Measurements from ENCODE around the gene BRDT.

The BRDT gene

DNA sequence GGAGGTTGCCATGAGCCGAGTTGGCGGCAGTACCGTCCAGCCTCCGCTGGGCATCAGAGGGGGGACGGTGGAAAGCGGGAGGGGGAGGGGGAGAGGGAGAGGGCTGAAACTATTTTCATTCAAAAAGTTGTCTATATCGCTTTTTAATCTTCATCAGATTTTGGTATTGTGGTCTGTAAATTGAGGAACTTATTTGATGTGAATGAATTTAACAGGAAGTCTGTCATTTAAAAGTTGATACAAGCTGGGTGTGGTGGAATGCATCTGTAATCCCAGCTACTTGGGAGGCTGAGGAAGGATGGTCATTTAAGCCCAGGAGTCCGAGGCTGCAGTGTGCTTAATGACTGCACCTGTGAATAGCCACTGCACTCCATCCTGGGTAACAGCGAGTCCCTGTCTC, 77.6 kb downstream of the BRDT start:
- CTCF ChIA-PET, result no interaction called here
- POLR2A ChIA-PET, result no interaction called here
- no peak for DNase-seq (ENCODE audit: extremely low spot score)
- TF ChIP-seq SP1 (IDR thresholded peaks at IDR 0.05) (no peak), FOXA1 (IDR thresholded peaks at IDR 0.05) (no peak), ZNF384 (IDR thresholded peaks at IDR 0.05) (no peak), ARNT (IDR thresholded peaks at IDR 0.05) (no peak), CTBP1 (IDR thresholded peaks at IDR 0.05; ENCODE audit: borderline replicate concordance) (no peak), FOXK2 (IDR thresholded peaks at IDR 0.05) (no peak), TARDBP (IDR thresholded peaks at IDR 0.05) (no peak), ELF4 (IDR thresholded peaks at IDR 0.05) (no peak), L3MBTL2 (conservative IDR thresholded peaks at IDR 0.05) (no peak), LEF1 (IDR thresholded peaks at IDR 0.05; ENCODE audit: borderline replicate concordance) (no peak)
- TF ChIP-seq, protein P1, sequence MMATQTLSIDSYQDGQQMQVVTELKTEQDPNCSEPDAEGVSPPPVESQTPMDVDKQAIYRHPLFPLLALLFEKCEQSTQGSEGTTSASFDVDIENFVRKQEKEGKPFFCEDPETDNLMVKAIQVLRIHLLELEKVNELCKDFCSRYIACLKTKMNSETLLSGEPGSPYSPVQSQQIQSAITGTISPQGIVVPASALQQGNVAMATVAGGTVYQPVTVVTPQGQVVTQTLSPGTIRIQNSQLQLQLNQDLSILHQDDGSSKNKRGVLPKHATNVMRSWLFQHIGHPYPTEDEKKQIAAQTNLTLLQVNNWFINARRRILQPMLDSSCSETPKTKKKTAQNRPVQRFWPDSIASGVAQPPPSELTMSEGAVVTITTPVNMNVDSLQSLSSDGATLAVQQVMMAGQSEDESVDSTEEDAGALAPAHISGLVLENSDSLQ (IDR thresholded peaks at IDR 0.05), result no peak

- DNase-seq (ENCODE audit: extremely low spot score), result no peak
- CTCF ChIA-PET, result no interaction called here
- POLR2A ChIA-PET, result interaction anchor here (0.6 kb wide), 1 partner anchor 625 kb away, joined by 3 read pairs; no protein-coding TSS in a partner anchor
- TF ChIP-seq L3MBTL2 (conservative IDR thresholded peaks at IDR 0.05), result peak; percentile 29; the same call in 1 of the 2 replicates
- TF ChIP-seq BHLHE40 (IDR thresholded peaks at IDR 0.05; ENCODE audit: borderline replicate concordance), result no peak
Observed at GRCh38 chr1:92029241-92029922, 80.2 kb downstream of the BRDT start.

DNA sequence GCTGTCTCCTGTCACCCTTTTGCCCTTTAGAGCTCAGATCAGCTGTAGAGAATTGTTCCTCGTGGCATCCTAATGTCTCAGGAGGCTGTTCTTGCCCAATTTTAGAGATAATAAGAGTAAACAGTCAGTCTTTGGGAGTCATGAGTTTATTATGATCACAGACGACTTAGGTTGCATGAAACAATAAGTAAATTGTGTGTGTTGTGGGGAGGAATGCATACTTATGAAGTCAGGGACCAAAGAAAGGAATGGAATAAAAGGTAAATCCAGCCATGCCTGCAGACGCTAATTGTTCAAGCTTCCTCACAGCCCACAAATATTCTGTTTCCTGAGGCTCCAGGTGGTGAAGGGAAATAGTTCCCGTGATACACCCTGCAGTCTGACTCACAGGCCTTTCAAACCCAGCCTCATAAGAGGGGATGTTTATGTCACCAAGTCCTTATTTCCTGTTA, 81.5 kb downstream of the BRDT start:
- POLR2A ChIA-PET, result interaction anchor here (0.8 to 1.4 kb wide), 5 partner anchors 9 to 121 kb away, joined by 3 to 6 read pairs (median 4); no protein-coding TSS in a partner anchor
- DNase-seq (ENCODE audit: extremely low spot score), result peak; percentile 40
- CTCF ChIA-PET, result interaction anchor here (0.6 to 0.7 kb wide), 3 partner anchors 10 to 34 kb away, joined by 3 to 5 read pairs (median 3); no protein-coding TSS in a partner anchor

GRCh38 chr1:92031281-92032110, 82.3 kb downstream of the BRDT start:
- ChIA-PET POLR2A (interaction anchor here (0.8 to 1.4 kb wide), 5 partner anchors 8 to 120 kb away, joined by 3 to 6 read pairs (median 4); no protein-coding TSS in a partner anchor), CTCF (no interaction called here)
- DNase-seq (ENCODE audit: extremely low spot score), result no peak
- no peak for TF ChIP-seq NFRKB (IDR thresholded peaks at IDR 0.05)
- TF ChIP-seq CTBP1 (IDR thresholded peaks at IDR 0.05; ENCODE audit: borderline replicate concordance), result no peak
- TF ChIP-seq ELF4 (IDR thresholded peaks at IDR 0.05), result no peak
- TF ChIP-seq, protein P1 (IDR thresholded peaks at IDR 0.05), result no peak
- no peak for TF ChIP-seq FOXM1 (IDR thresholded peaks at IDR 0.05; ENCODE audit: borderline replicate concordance)
- no peak for TF ChIP-seq BHLHE40 (IDR thresholded peaks at IDR 0.05; ENCODE audit: borderline replicate concordance)
- no peak for TF ChIP-seq LEF1 (IDR thresholded peaks at IDR 0.05; ENCODE audit: borderline replicate concordance)
- no peak for TF ChIP-seq HDGF (IDR thresholded peaks at IDR 0.05; ENCODE audit: borderline replicate concordance)
- TF ChIP-seq SUZ12 (IDR thresholded peaks at IDR 0.05), result no peak
- TF ChIP-seq FOXA1 (IDR thresholded peaks at IDR 0.05), result no peak
- no peak for TF ChIP-seq ZNF384 (IDR thresholded peaks at IDR 0.05)
- no peak for TF ChIP-seq ARNT (IDR thresholded peaks at IDR 0.05)
- no peak for TF ChIP-seq L3MBTL2 (conservative IDR thresholded peaks at IDR 0.05)
- no peak for TF ChIP-seq SP1 (IDR thresholded peaks at IDR 0.05)
- no peak for TF ChIP-seq TARDBP (IDR thresholded peaks at IDR 0.05)
- TF ChIP-seq FOXK2 (IDR thresholded peaks at IDR 0.05), result no peak

More for the DNA sequence above, 81.5 kb downstream of the BRDT start:
- TF ChIP-seq HDGF (IDR thresholded peaks at IDR 0.05; ENCODE audit: borderline replicate concordance), result 0 out of 2 replicates have a peak, but pooled peaks have one; percentile 70
- no peak for TF ChIP-seq FOXK2 (IDR thresholded peaks at IDR 0.05)

DNA sequence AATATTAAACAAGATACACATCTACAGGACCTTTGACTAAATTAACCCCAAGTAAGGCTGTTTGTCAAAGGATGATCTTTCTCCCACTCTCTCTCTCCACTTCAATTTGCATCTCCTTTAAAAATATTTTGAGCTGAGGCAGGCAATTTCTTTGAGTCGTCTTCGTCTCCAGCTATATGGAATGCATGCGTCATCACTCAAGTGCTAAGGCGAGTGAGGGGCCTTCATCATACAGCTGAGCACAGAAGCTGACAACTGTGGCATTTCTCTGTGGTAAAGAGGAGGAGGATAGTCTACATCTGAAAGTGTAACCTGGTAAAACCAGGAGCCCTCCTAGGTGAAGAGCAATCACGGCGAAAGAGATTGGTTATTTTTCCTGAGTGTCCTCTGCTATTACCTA, 88.2 kb downstream of the BRDT start:
- TF ChIP-seq FOXK2 (IDR thresholded peaks at IDR 0.05), result no peak
- no peak for TF ChIP-seq BHLHE40 (IDR thresholded peaks at IDR 0.05; ENCODE audit: borderline replicate concordance)
- ChIA-PET CTCF (interaction anchor here (0.6 to 1.1 kb wide), 2 partner anchors 23 to 112 kb away, joined by 3 read pairs; no protein-coding TSS in a partner anchor), POLR2A (no interaction called here)
- DNase-seq (ENCODE audit: extremely low spot score), result no peak

DNA sequence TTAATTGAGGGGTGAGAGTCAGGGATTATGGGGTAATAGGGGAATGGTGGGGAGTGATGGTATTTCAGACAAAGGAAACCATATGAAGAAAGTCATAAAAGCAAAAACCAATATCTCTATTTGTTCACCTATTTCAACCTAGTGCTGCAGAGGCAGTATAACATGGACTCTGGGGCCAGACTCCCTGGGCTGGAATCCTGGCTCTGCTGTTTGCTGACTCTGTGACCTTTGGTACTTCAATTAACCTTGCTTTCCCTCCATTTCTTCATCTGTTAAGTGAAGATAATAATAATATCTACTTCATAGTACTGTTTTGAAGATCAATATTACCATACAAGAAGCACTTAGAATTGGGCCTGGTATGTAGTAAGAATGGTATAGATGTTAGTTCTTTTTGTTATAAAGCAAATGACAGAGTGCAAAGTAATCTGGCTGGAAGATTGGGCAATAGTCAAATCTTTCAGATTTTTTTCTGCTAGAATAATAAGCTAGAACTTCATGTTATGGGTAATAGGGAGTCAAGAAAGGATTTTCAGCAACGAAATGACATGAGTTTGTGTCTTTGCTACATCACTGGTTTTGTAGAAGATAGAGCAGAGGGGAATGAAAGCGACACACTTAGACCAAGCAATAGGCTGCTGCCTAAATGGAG, 89.6 kb downstream of the BRDT start:
- POLR2A ChIA-PET, result interaction anchor here (1.0 kb wide), 1 partner anchor 8 kb away, joined by 3 read pairs; no protein-coding TSS in a partner anchor
- CTCF ChIA-PET, result interaction anchor here (1.0 kb wide), 1 partner anchor 252 kb away, joined by 3 read pairs; no protein-coding TSS in a partner anchor
- DNase-seq (ENCODE audit: extremely low spot score), result no peak
- TF ChIP-seq L3MBTL2 (conservative IDR thresholded peaks at IDR 0.05) (no peak), HDGF (IDR thresholded peaks at IDR 0.05; ENCODE audit: borderline replicate concordance) (no peak), SP1 (IDR thresholded peaks at IDR 0.05) (no peak), TARDBP (IDR thresholded peaks at IDR 0.05) (no peak), ELF4 (IDR thresholded peaks at IDR 0.05) (no peak), ARNT (IDR thresholded peaks at IDR 0.05) (no peak), NFRKB (IDR thresholded peaks at IDR 0.05) (no peak), LEF1 (IDR thresholded peaks at IDR 0.05; ENCODE audit: borderline replicate concordance) (no peak), BHLHE40 (IDR thresholded peaks at IDR 0.05; ENCODE audit: borderline replicate concordance) (no peak), CTBP1 (IDR thresholded peaks at IDR 0.05; ENCODE audit: borderline replicate concordance) (no peak), FOXK2 (IDR thresholded peaks at IDR 0.05) (no peak), FOXA1 (IDR thresholded peaks at IDR 0.05) (no peak), SUZ12 (IDR thresholded peaks at IDR 0.05) (no peak), FOXM1 (IDR thresholded peaks at IDR 0.05; ENCODE audit: borderline replicate concordance) (no peak), ZNF384 (IDR thresholded peaks at IDR 0.05) (no peak)
- TF ChIP-seq, protein P1 (IDR thresholded peaks at IDR 0.05), result no peak
